Astrocyte (in vitro differentiated cells and primary cell): ENCODE results near the gene PAX5. TPM values are rescaled to one million over a fixed set of nuclear protein-coding genes. Genes with fewer than 3 reads are reported as not detected.
"Not testable (repeated sequence)": the region's sequence is repeated elsewhere in the genome, so short reads cannot be mapped to it uniquely, and the experiment has no call there.

Experiments used
- DNase-seq: peaks from one replicate; pipeline ENCODE4 v3.0.0-alpha.2; 2010; ENCODE audit warnings: low read depth
- FAIRE-seq: peaks from 2 replicates; lab custom pipeline; 2011; peaks lifted over from hg19 to GRCh38; lab: Jason Lieb, UNC
- H2AFZ ChIP-seq: 2 replicates; pipeline ENCODE4 v1.6.0; 2012; ENCODE audit warnings: low read depth, low read length, inconsistent platforms
- H3K27ac ChIP-seq: 2 replicates; pipeline ENCODE4 v1.5.1; 2011; ENCODE audit warnings: low read depth, low read length, inconsistent platforms
- H3K27me3 ChIP-seq: 2 replicates; pipeline ENCODE4 v1.6.0; 2011; ENCODE audit warnings: low read length, inconsistent platforms; ENCODE audit not compliant: insufficient read depth
- H3K36me3 ChIP-seq: 2 replicates; pipeline ENCODE4 v1.5.1; 2011; ENCODE audit warnings: low read length, inconsistent platforms; ENCODE audit not compliant: insufficient read depth
- H3K4me1 ChIP-seq: 2 replicates; pipeline ENCODE4 v1.5.1; 2011; ENCODE audit warnings: low read length, inconsistent platforms; ENCODE audit not compliant: insufficient read depth
- H3K4me2 ChIP-seq: 2 replicates; pipeline ENCODE4 v1.6.0; 2012; ENCODE audit warnings: low read length, inconsistent platforms
- H3K4me3 ChIP-seq: 2 replicates; pipeline ENCODE4 v1.5.1; 2011; ENCODE audit warnings: low read depth, mild to moderate bottlenecking, low read length, inconsistent platforms; ENCODE audit not compliant: insufficient read depth
- H3K79me2 ChIP-seq: 2 replicates; pipeline ENCODE4 v1.6.0; 2012; ENCODE audit warnings: mild to moderate bottlenecking, low read length, inconsistent platforms; ENCODE audit not compliant: insufficient read depth
- H3K9ac ChIP-seq: 2 replicates; pipeline ENCODE4 v1.6.0; 2012; ENCODE audit warnings: mild to moderate bottlenecking, low read length, inconsistent platforms
- H3K9me3 ChIP-seq: 2 replicates; pipeline ENCODE4 v1.5.1; 2012; ENCODE audit warnings: low read depth, mild to moderate bottlenecking, low read length, inconsistent platforms; ENCODE audit not compliant: insufficient read depth
- H4K20me1 ChIP-seq: 2 replicates; pipeline ENCODE4 v1.6.0; 2012; ENCODE audit warnings: low read length, inconsistent platforms; ENCODE audit not compliant: insufficient read depth
- H3K27ac Mint-ChIP-seq: one replicate; pipeline ENCODE4 v1.8.0; 2021; ENCODE audit warnings: mild to moderate bottlenecking, mixed read lengths; ENCODE audit not compliant: unreplicated experiment
- H3K27me3 Mint-ChIP-seq: one replicate; pipeline ENCODE4 v1.8.0; 2021; ENCODE audit warnings: low read depth, mixed read lengths; ENCODE audit not compliant: unreplicated experiment
- H3K36me3 Mint-ChIP-seq: one replicate; pipeline ENCODE4 v1.8.0; 2021; ENCODE audit warnings: low read depth, mixed read lengths; ENCODE audit not compliant: unreplicated experiment
- H3K4me1 Mint-ChIP-seq: one replicate; pipeline ENCODE4 v1.8.0; 2021; ENCODE audit warnings: low read depth, mixed read lengths; ENCODE audit not compliant: unreplicated experiment
- H3K4me3 Mint-ChIP-seq: one replicate; pipeline ENCODE4 v1.8.0; 2021; ENCODE audit warnings: mild to moderate bottlenecking, moderate library complexity, mixed read lengths; ENCODE audit not compliant: unreplicated experiment
- H3K9me3 Mint-ChIP-seq: one replicate; pipeline ENCODE4 v1.8.0; 2021; ENCODE audit warnings: mild to moderate bottlenecking, mixed read lengths; ENCODE audit not compliant: unreplicated experiment
- EZH2 ChIP-seq: IDR thresholded peaks from 2 replicates; pipeline ENCODE4 v1.6.1; 2012; ENCODE audit warnings: mild to moderate bottlenecking, low read length, inconsistent platforms; ENCODE audit not compliant: insufficient read depth
- total RNA-seq: library from RNA; stranded (reverse); gene quantifications from 2 replicates; pipeline ENCODE4 v1.2.1, GENCODE V29; 2021
- TF ChIP-seq, protein P1 (sequence below): IDR thresholded peaks from 2 replicates; pipeline ENCODE4 v1.5.1; 2011; ENCODE audit warnings: low read depth, mild to moderate bottlenecking, inconsistent platforms, low read length, moderate library complexity; ENCODE audit not compliant: insufficient read depth

The PAX5 gene
- total RNA-seq, 1 donor from 2014 or later, result not detected

DNA sequence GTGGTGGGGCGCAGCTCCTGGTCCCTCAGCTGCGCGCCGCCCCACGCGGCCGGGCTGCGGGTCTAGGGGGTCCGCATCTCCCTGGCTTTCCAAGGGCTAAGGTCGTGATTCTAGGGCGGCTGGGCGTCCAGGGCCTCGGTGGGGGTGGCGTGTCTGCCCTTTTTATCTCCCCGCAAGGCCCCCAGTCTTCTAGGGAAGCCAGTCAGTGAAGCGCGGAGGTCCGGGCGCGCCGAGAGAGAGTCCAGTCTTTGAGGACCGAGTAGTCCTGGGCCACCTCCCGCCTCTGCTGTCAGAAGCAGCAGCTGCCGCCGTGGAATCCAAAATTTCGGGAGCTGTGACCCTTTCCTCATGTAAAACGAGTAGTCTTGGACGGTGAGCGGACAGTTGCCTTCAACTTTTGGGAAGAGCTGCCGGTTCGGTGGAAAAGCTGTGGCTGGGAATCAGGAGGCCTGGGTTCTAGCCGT, 46.1 kb upstream of the PAX5 start:
- not testable (repeated sequence) for FAIRE-seq, H3K9me3 ChIP-seq, H3K36me3 ChIP-seq, H3K4me1 ChIP-seq, H3K27me3 Mint-ChIP-seq, H3K9me3 Mint-ChIP-seq, DNase-seq, H3K36me3 Mint-ChIP-seq
- Histone ChIP-seq H3K4me3 (peak overlapping the region; percentile 95), H3K9ac (peak overlapping the region; percentile 94), H3K27me3 (peaks cover 10% of the 10 kb centered on the region), H2AFZ (peak overlapping the region; percentile 96), H3K4me2 (peak overlapping the region; percentile 87), H3K79me2 (peaks cover 50% of the 10 kb centered on the region), H3K27ac (peak overlapping the region; percentile 77), H4K20me1 (peaks cover 20% of the 10 kb centered on the region)
- peak overlapping the region; percentile 99 for H3K4me3 Mint-ChIP-seq
- peaks cover 20% of the 10 kb centered on the region for H3K4me1 Mint-ChIP-seq
- H3K27ac Mint-ChIP-seq, result peak overlapping the region; percentile 97

DNA sequence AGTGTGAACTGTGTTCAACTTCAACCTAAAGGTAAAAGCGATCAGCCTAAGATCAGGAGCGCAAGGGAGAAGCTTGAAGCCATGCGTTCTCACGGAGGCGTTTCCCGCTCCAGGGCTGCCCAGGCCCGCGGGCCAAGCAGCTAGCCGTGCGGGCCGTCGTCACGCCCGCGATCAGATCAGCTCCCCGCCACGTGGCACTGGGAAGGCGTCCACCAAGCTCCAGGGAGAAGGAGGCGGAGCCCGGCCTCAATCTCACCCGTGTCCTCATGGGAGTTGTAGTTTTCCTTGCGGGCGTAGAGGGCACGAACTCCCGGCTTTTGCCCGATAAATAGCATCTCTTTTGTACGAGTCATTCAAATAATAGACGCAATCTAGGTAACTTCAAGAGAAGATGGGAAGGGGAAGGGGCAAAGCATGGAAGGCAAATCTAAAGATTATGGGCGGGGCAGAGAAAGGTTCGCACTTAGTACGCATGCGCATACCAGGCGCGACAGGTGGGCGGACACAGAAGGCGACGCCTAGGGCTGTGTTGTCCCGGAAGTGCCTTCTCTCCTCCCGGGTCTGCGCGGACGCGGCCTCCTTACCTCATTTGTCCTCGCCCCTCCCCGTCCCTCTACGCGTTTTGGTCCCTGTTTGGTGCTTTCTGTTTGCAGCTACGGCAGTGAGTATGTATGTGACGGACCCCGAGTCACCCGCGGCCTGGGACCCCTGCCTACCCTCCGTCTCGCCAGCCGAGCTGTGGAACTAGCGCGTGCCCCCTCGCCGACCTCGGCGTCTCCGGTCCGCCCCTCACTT, 45.5 kb upstream of the PAX5 start:
- H4K20me1 ChIP-seq, result peaks cover 16% of the 10 kb centered on the region
- Mint-ChIP-seq H3K9me3 (no peaks in the 10 kb centered on the region), H3K4me3 (peak overlapping the region; percentile 99), H3K4me1 (peaks cover 18% of the 10 kb centered on the region), H3K36me3 (peaks cover 2% of the 10 kb centered on the region), H3K27me3 (no peaks in the 10 kb centered on the region), H3K27ac (peak overlapping the region; percentile 97)
- no peaks in the 10 kb centered on the region for H3K4me1 ChIP-seq
- H3K9me3 ChIP-seq, result no peaks in the 10 kb centered on the region
- H3K36me3 ChIP-seq, result no peaks in the 10 kb centered on the region
- H3K9ac ChIP-seq, result peak overlapping the region; percentile 94
- H3K79me2 ChIP-seq, result peaks cover 47% of the 10 kb centered on the region
- H3K27ac ChIP-seq, result peak overlapping the region; percentile 77
- DNase-seq (peak; percentile 84), FAIRE-seq (no peak)
- no peak for TF ChIP-seq EZH2
- TF ChIP-seq, protein P1, sequence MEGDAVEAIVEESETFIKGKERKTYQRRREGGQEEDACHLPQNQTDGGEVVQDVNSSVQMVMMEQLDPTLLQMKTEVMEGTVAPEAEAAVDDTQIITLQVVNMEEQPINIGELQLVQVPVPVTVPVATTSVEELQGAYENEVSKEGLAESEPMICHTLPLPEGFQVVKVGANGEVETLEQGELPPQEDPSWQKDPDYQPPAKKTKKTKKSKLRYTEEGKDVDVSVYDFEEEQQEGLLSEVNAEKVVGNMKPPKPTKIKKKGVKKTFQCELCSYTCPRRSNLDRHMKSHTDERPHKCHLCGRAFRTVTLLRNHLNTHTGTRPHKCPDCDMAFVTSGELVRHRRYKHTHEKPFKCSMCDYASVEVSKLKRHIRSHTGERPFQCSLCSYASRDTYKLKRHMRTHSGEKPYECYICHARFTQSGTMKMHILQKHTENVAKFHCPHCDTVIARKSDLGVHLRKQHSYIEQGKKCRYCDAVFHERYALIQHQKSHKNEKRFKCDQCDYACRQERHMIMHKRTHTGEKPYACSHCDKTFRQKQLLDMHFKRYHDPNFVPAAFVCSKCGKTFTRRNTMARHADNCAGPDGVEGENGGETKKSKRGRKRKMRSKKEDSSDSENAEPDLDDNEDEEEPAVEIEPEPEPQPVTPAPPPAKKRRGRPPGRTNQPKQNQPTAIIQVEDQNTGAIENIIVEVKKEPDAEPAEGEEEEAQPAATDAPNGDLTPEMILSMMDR, result no peak
- H3K4me2 ChIP-seq, result peak overlapping the region; percentile 87
- H3K4me3 ChIP-seq, result peak overlapping the region; percentile 95
- peak overlapping the region; percentile 96 for H2AFZ ChIP-seq
- peaks cover 10% of the 10 kb centered on the region for H3K27me3 ChIP-seq

DNA sequence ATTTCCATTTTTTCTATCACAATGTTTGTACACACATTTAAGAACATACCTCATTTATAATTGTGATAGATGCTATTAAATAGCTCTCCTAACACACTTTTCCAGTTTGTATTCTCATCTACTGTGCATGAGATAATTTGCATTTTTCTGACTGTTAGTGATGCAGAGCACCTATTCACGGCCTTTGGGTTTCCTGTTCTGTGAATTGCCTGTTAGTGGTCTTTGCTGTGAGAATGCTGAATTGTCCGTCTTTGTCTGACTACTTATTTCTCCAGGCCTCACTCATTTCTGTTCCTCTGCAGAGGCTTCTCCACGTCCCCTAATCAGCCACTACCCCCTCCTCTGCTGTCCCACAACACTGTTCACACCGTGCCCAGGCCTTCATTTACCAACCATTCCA, 40.7 kb upstream of the PAX5 start:
- H3K27ac Mint-ChIP-seq, H3K27ac ChIP-seq, H3K9me3 Mint-ChIP-seq, H2AFZ ChIP-seq, H3K4me3 ChIP-seq, DNase-seq, H3K9me3 ChIP-seq, H3K36me3 ChIP-seq, H4K20me1 ChIP-seq, H3K4me1 Mint-ChIP-seq, H3K4me2 ChIP-seq, H3K9ac ChIP-seq, H3K36me3 Mint-ChIP-seq, H3K27me3 Mint-ChIP-seq, FAIRE-seq, H3K4me1 ChIP-seq, H3K4me3 Mint-ChIP-seq, H3K79me2 ChIP-seq: not testable (repeated sequence)
- peaks cover 10% of the 10 kb centered on the region for H3K27me3 ChIP-seq
